Smooth muscle cell of the pulmonary artery (primary cell): ENCODE data around the gene KCTD16. TPM values are rescaled to one million over a fixed set of nuclear protein-coding genes. Genes with fewer than 3 reads are reported as not detected.

Experiments
- total RNA-seq: library from RNA; depleted of rRNA; stranded (reverse); fragments of >200 nt; gene quantifications from 2 replicates; pipeline ENCODE4 v1.2.3, GENCODE V29; 2014

The KCTD16 gene
- 4.6 and 8.4 TPM in 2 replicates for total RNA-seq

DNA sequence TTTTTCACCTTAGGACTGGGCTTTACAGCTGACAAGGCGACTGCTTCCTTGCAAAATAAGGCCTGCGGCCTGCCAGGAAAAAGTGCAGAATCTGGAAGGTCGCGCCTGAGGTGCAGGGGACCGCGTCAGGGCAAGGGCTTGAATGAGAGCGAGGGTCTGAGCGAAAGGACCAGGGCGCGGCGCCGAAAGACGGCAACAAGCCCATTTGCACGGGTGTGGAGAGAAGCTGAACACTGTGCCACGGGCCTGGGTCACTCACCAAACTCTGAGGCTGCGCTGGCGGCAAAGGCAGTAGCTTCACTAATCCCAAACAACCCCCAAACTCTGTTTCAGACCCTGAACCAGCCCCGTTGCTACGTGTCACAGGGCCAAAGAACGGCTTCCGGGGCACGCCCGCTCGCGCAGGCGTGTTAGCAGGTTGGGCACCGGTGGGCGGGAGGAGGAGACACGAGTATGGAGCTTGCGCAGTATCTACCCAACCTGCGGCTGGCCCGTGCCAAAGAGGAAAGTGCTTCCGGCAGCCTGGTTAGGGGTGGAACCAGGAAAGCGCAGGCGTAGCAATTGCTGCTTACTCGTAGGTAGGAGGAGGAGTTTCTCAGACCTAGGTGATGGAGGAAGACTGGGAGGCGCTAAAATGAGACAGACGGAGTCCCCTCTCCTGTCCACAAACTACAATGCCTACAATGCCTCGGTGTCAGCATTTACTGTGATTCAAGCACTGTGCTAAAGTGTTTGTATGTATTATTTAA is at the start of gene KCTD16, which contains the start of gene YIPF5:
KCTD16 (plus strand) TSS at position 598 of the 749 bp plus-strand sequence.
YIPF5 (minus strand) TSS at position 384 of the 749 bp plus-strand sequence. CDS start 704 bp downstream, outside the sequence.

Other genes with a start within 250 kb of the KCTD16 start
- 183 and 204 TPM in 2 replicates for gene YIPF5, start 214 bp upstream of the KCTD16 start, total RNA-seq